ENCODE results near the gene TAS2R13.

TAS2R13 gene, protein sequence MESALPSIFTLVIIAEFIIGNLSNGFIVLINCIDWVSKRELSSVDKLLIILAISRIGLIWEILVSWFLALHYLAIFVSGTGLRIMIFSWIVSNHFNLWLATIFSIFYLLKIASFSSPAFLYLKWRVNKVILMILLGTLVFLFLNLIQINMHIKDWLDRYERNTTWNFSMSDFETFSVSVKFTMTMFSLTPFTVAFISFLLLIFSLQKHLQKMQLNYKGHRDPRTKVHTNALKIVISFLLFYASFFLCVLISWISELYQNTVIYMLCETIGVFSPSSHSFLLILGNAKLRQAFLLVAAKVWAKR

GRCh38 chr12:10909462-10909861, at the start of gene TAS2R13:
TSS of gene TAS2R13 (minus strand) at chr12:10909562. CDS start at chr12:10909298, 264 bp downstream.
- H3K9me3 ChIP-seq (replicated peaks in 1 of 11): peaks cover 11 to 17% (median 15%) of the 10 kb centered on the region in 11 experiments

GRCh38 chr12:10957741-10958140, 48.4 kb upstream of the TAS2R13 start:
- no peaks in the 10 kb centered on the region for H3K4me1 ChIP-seq

More at GRCh38 chr12:10909462-10909861, at the start of gene TAS2R13:
- Histone ChIP-seq H3K36me3 (peaks cover 0 to 12% (median 7%) of the 10 kb centered on the region in 11 experiments; a peak in 8 of 22 replicates), H3K27me3 (no peaks in the 10 kb centered on the region), H3K4me3 (no peak within 1 kb of the TSS), H3K9ac (no peak within 1 kb of the TSS), H3K27ac (no peak within 1 kb of the TSS), H3K4me2 (no peak within 1 kb of the TSS), H3K4me1 (no peaks in the 10 kb centered on the region), H4K20me1 (no peaks in the 10 kb centered on the region)
- no peak for TF ChIP-seq Cebpa-rat (IDR thresholded peaks at IDR 0.05)

GRCh38 chr12:10956085-10956484, 46.7 kb upstream of the TAS2R13 start:
- Histone ChIP-seq H3K36me3 (peaks cover 0 to 16% (median 2%) of the 10 kb centered on the region in 11 experiments; a peak in 3 of 22 replicates), H3K9me3 (replicated peaks in 1 of 11) (peaks cover 17 to 38% (median 27%) of the 10 kb centered on the region in 11 experiments; a peak in 21 of 22 replicates), H3K9ac (no peak overlapping the region), H3K4me3 (no peak overlapping the region), H4K20me1 (no peaks in the 10 kb centered on the region), H3K27ac (no peak overlapping the region), H3K27me3 (no peaks in the 10 kb centered on the region), H3K4me1 (no peaks in the 10 kb centered on the region), H3K4me2 (no peak overlapping the region)
- no peak for TF ChIP-seq Cebpa-rat (IDR thresholded peaks at IDR 0.05)

More at GRCh38 chr12:10957741-10958140, 48.4 kb upstream of the TAS2R13 start:
- no peak overlapping the region for H3K27ac ChIP-seq
- no peak overlapping the region for H3K4me3 ChIP-seq
- H4K20me1 ChIP-seq: no peaks in the 10 kb centered on the region
- no peaks in the 10 kb centered on the region for H3K27me3 ChIP-seq
- no peak overlapping the region for H3K9ac ChIP-seq
- H3K4me2 ChIP-seq: no peak overlapping the region
- TF ChIP-seq Cebpa-rat (IDR thresholded peaks at IDR 0.05): no peak
- peaks cover 0 to 13% (median 3%) of the 10 kb centered on the region in 11 experiments; a peak in 3 of 22 replicates for H3K36me3 ChIP-seq
- H3K9me3 ChIP-seq (replicated peaks in 1 of 11): peaks cover 17 to 38% (median 27%) of the 10 kb centered on the region in 11 experiments; a peak in 21 of 22 replicates

GRCh38 chr12:10952645-10953044, 43.3 kb upstream of the TAS2R13 start:
- peaks cover 33 to 59% (median 47%) of the 10 kb centered on the region in 11 experiments for H3K9me3 ChIP-seq (replicated peaks in 1 of 11)
- no peak overlapping the region for H3K4me3 ChIP-seq
- no peaks in the 10 kb centered on the region for H3K4me1 ChIP-seq
- H3K4me2 ChIP-seq: no peak overlapping the region
- no peak overlapping the region for H3K27ac ChIP-seq
- TF ChIP-seq Cebpa-rat (IDR thresholded peaks at IDR 0.05): no peak
- no peaks in the 10 kb centered on the region for H4K20me1 ChIP-seq
- H3K9ac ChIP-seq: no peak overlapping the region
- peaks cover 8 to 25% (median 15%) of the 10 kb centered on the region in 11 experiments; a peak in 19 of 22 replicates for H3K36me3 ChIP-seq
- no peaks in the 10 kb centered on the region for H3K27me3 ChIP-seq

DNA sequence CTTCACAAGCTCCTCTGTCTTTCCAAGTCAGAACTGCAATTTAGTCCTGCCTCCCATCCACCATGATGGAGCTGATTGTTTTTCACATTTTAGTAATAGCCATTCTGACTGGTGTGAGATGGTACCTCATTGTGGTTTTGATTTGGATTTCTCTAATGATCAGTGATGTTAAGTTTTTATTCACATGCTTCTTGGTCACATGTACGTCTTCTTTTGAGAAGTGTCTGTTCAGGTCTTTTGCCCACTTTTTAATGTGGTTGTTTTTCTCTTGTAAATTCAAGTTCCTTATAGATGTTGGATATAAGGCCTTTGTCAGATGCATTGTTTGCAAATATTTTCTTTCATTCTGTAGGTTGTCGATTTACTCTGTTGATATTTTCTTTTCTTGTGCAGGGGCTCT, 33.8 kb upstream of the TAS2R13 start:
- Histone ChIP-seq H3K4me1 (no peaks in the 10 kb centered on the region), H3K27ac (no peak overlapping the region), H3K9me3 (replicated peaks in 1 of 11) (peaks cover 18 to 38% (median 32%) of the 10 kb centered on the region in 11 experiments), H3K27me3 (no peaks in the 10 kb centered on the region), H3K9ac (no peak overlapping the region), H4K20me1 (no peaks in the 10 kb centered on the region), H3K4me3 (no peak overlapping the region), H3K36me3 (peaks cover 0 to 14% (median 8%) of the 10 kb centered on the region in 11 experiments; a peak in 12 of 22 replicates), H3K4me2 (no peak overlapping the region)
- TF ChIP-seq Cebpa-rat (IDR thresholded peaks at IDR 0.05): no peak

GRCh38 chr12:10941916-10942607, 32.7 kb upstream of the TAS2R13 start:
- Histone ChIP-seq H3K9me3 (replicated peaks in 1 of 11) (peaks cover 7 to 27% (median 20%) of the 10 kb centered on the region in 11 experiments), H3K4me2 (no peak overlapping the region), H4K20me1 (no peaks in the 10 kb centered on the region), H3K27ac (no peak overlapping the region), H3K27me3 (no peaks in the 10 kb centered on the region), H3K4me1 (no peaks in the 10 kb centered on the region), H3K9ac (no peak overlapping the region), H3K36me3 (peaks cover 0 to 3% (median 0%) of the 10 kb centered on the region in 11 experiments; a peak in 4 of 22 replicates), H3K4me3 (no peak overlapping the region)
- no peak for TF ChIP-seq Cebpa-rat (IDR thresholded peaks at IDR 0.05)

DNA sequence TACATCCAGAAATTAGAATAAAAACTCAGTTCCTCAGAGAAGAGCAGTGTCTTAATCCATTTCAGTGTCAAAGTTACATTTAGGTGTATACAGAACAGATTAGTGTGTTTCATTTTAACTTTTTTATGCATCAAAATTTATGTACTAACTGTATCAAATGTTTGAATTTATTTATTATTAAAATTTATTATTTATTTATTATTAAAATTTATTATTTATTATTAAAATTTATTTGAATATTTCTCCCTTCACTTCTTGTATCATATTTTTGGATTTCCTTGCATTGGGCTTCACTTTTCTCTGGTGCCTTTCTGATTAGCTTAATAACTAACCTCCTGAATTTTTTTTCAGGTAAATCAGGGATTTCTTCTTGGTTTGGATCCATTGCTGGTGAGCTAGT, 32.0 kb upstream of the TAS2R13 start:
- TF ChIP-seq Cebpa-rat (IDR thresholded peaks at IDR 0.05): no peak
- Histone ChIP-seq H3K9me3 (replicated peaks in 1 of 11) (peaks cover 4 to 20% (median 14%) of the 10 kb centered on the region in 11 experiments), H4K20me1 (no peaks in the 10 kb centered on the region), H3K4me2 (no peak overlapping the region), H3K4me1 (no peaks in the 10 kb centered on the region), H3K9ac (no peak overlapping the region), H3K27me3 (no peaks in the 10 kb centered on the region), H3K36me3 (peaks cover 0 to 3% (median 0%) of the 10 kb centered on the region in 11 experiments; a peak in 3 of 22 replicates), H3K27ac (no peak overlapping the region), H3K4me3 (no peak overlapping the region)

- no peaks in the 10 kb centered on the region for H4K20me1 ChIP-seq
- H3K9me3 ChIP-seq (replicated peaks in 1 of 11): peaks cover 0 to 12% (median 6%) of the 10 kb centered on the region in 11 experiments; a peak in 15 of 22 replicates
- no peaks in the 10 kb centered on the region for H3K27me3 ChIP-seq
- TF ChIP-seq Cebpa-rat (IDR thresholded peaks at IDR 0.05): no peak
- H3K4me2 ChIP-seq: no peak overlapping the region
- H3K4me1 ChIP-seq: no peaks in the 10 kb centered on the region
- no peak overlapping the region for H3K9ac ChIP-seq
- no peak overlapping the region for H3K27ac ChIP-seq
- H3K4me3 ChIP-seq: no peak overlapping the region
- H3K36me3 ChIP-seq: no peaks in the 10 kb centered on the region; a peak in 1 of 22 replicates
These were observed 31.0 kb upstream of the TAS2R13 start for GRCh38 chr12:10940389-10940788.

DNA sequence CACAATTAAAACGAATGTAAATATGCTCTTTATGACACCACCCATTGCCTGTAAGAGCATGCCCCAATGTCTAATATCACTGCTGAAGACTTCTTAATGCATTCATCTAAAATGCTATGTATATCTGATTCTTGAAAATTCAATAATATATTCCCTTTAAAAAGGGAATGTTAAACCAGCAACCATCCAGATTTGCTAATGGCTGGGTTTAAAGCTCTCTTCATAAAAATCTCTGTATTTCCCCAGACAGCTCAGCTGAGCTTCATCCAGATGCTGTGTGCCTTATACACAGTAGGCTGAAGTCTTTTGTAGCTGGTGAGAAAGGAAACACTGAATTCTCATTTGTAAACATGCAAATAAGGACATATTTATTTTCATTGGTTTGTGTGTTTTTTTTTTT, 29.8 kb upstream of the TAS2R13 start, which contains the start of gene TAS2R14:
TSS of gene TAS2R14 (minus strand) at position 101 of the 400 bp plus-strand sequence. CDS start at position 45, 56 bp downstream.
- Histone ChIP-seq H3K9ac (no peak within 1 kb of the TSS), H4K20me1 (no peaks in the 10 kb centered on the region), H3K4me1 (no peaks in the 10 kb centered on the region), H3K9me3 (replicated peaks in 1 of 11) (peaks cover 0 to 1% (median 0%) of the 10 kb centered on the region in 11 experiments; a peak in 1 of 22 replicates), H3K27ac (no peak within 1 kb of the TSS), H3K36me3 (no peaks in the 10 kb centered on the region), H3K4me3 (no peak within 1 kb of the TSS), H3K27me3 (no peaks in the 10 kb centered on the region), H3K4me2 (no peak within 1 kb of the TSS)
- TF ChIP-seq Cebpa-rat (IDR thresholded peaks at IDR 0.05): no peak
